ENCODE measurements around the gene KDM4B.

DNA sequence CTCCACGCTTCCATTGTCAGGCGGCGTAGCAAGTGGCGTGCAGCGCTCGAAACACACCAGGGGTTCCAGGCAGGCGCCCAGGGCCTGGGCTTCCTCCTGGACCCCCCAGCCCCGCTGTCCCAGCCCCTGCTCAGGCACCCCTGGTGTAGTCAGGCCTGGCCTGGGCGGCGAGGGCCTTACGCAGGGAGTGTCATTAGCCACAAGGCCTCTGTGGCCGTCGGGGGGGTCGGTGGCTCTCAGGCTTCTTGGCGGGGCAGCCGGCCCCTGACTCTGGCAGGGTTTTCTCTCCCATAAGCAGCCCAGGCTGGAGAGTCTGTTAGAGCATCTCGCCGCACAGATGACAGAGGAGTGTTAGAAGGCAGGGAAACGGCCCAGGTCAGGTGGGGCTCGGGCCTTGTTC, 116.7 kb downstream of the KDM4B start:
- no peak for TF ChIP-seq POLR2A (IDR thresholded peaks at IDR 0.05)
- TF ChIP-seq, protein P1, sequence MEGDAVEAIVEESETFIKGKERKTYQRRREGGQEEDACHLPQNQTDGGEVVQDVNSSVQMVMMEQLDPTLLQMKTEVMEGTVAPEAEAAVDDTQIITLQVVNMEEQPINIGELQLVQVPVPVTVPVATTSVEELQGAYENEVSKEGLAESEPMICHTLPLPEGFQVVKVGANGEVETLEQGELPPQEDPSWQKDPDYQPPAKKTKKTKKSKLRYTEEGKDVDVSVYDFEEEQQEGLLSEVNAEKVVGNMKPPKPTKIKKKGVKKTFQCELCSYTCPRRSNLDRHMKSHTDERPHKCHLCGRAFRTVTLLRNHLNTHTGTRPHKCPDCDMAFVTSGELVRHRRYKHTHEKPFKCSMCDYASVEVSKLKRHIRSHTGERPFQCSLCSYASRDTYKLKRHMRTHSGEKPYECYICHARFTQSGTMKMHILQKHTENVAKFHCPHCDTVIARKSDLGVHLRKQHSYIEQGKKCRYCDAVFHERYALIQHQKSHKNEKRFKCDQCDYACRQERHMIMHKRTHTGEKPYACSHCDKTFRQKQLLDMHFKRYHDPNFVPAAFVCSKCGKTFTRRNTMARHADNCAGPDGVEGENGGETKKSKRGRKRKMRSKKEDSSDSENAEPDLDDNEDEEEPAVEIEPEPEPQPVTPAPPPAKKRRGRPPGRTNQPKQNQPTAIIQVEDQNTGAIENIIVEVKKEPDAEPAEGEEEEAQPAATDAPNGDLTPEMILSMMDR (IDR thresholded peaks at IDR 0.05): no peak

Data from gastroesophageal sphincter (tissue), 3 donors.